GM23338 (cell line): Measurements from ENCODE around the gene CIB4. TPM values are rescaled to one million over a fixed set of nuclear protein-coding genes. Genes with fewer than 3 reads are reported as not detected.

Source experiments
- ATAC-seq: fragments of 200-7000 bp; cut with Tn5 transposase; 3 replicates; pipeline ENCODE4 v1.9.1; 2020
- DNase-seq: peaks from one replicate; pipeline ENCODE4 v3.0.0-alpha.2; 2015; ENCODE audit warnings: low spot score
- H2AFZ ChIP-seq: fragments of 200-600 bp; sonication (generic); 2 replicates; pipeline ENCODE4 v1.8.0; 2016; ENCODE audit warnings: antibody characterized with exemption, mild to moderate bottlenecking, moderate library complexity
- H3F3A ChIP-seq: fragments of 200-600 bp; sonication (generic); replicated peaks from 2 replicates; pipeline ENCODE4 v1.8.0; 2017; ENCODE audit warnings: antibody characterized with exemption, mixed run types, low read depth
- H3K27ac ChIP-seq: fragments of 200-600 bp; sonication (generic); 2 replicates; pipeline ENCODE4 v1.6.1; 2016; ENCODE audit warnings: low read depth
- H3K27me3 ChIP-seq: fragments of 200-600 bp; sonication (generic); 2 replicates; pipeline ENCODE4 v1.8.0; 2016; ENCODE audit warnings: mild to moderate bottlenecking, mixed run types, moderate library complexity; ENCODE audit not compliant: insufficient read depth
- H3K36me3 ChIP-seq: fragments of 200-600 bp; sonication (generic); 2 replicates; pipeline ENCODE4 v1.8.0; 2016; ENCODE audit warnings: mild to moderate bottlenecking; ENCODE audit not compliant: insufficient read depth
- H3K4me1 ChIP-seq: fragments of 200-600 bp; sonication (generic); 2 replicates; pipeline ENCODE4 v1.8.0; 2016; ENCODE audit warnings: mild to moderate bottlenecking, moderate library complexity; ENCODE audit not compliant: insufficient read depth
- H3K4me2 ChIP-seq: fragments of 200-600 bp; sonication (generic); 2 replicates; pipeline ENCODE4 v1.7.1; 2017; ENCODE audit warnings: mixed run types
- H3K4me3 ChIP-seq: fragments of 200-600 bp; sonication (generic); 2 replicates; pipeline ENCODE4 v1.6.1; 2016; ENCODE audit warnings: mixed run types
- H3K79me2 ChIP-seq: fragments of 200-600 bp; sonication (generic); replicated peaks from 2 replicates; pipeline ENCODE4 v1.8.0; 2017; ENCODE audit warnings: mild to moderate bottlenecking; ENCODE audit not compliant: insufficient read depth
- H3K9me2 ChIP-seq: fragments of 200-600 bp; sonication (generic); 2 replicates; pipeline ENCODE4 v1.8.0; 2017; ENCODE audit not compliant: insufficient read depth
- H4K20me1 ChIP-seq: fragments of 200-600 bp; sonication (generic); replicated peaks from 2 replicates; pipeline ENCODE4 v1.8.0; 2017; ENCODE audit warnings: mild to moderate bottlenecking; ENCODE audit not compliant: insufficient read depth
- H3K27ac Mint-ChIP-seq: 2 replicates; pipeline ENCODE4 v1.8.0; 2020; ENCODE audit warnings: inconsistent platforms, mild to moderate bottlenecking, moderate library complexity, mixed read lengths
- H3K27me3 Mint-ChIP-seq: 3 replicates; pipeline ENCODE4 v1.8.0; 2022; ENCODE audit warnings: low read depth, mild to moderate bottlenecking, moderate library complexity, mixed read lengths, inconsistent platforms; ENCODE audit not compliant: insufficient read depth, poor library complexity
- H3K36me3 Mint-ChIP-seq: 3 replicates; pipeline ENCODE4 v1.8.0; 2021; ENCODE audit warnings: low read depth, mild to moderate bottlenecking, inconsistent platforms, moderate library complexity, mixed read lengths
- H3K4me1 Mint-ChIP-seq: 3 replicates; pipeline ENCODE4 v1.8.0; 2020; ENCODE audit warnings: mild to moderate bottlenecking, inconsistent platforms, mixed read lengths
- H3K4me3 Mint-ChIP-seq: 3 replicates; pipeline ENCODE4 v1.8.0; 2021; ENCODE audit warnings: moderate library complexity, mild to moderate bottlenecking, inconsistent platforms, mixed read lengths
- H3K9me3 Mint-ChIP-seq: 3 replicates; pipeline ENCODE4 v1.8.0; 2020; ENCODE audit warnings: moderate library complexity, mild to moderate bottlenecking, inconsistent platforms, mixed read lengths
- CREB1 ChIP-seq: fragments of 250-450 bp; sonication (Bioruptor Pico); IDR thresholded peaks from 2 replicates; pipeline ENCODE4 v1.5.0; 2020; ENCODE audit warnings: low read depth, mild to moderate bottlenecking, moderate library complexity
- ETS1 ChIP-seq: IDR thresholded peaks from 2 replicates; pipeline ENCODE4 v1.6.1; 2016; ENCODE audit warnings: antibody characterized with exemption
- EZH2 ChIP-seq: fragments of 200-600 bp; sonication (generic); IDR thresholded peaks from one replicate; pipeline ENCODE4 v1.8.0; 2017; ENCODE audit warnings: antibody characterized with exemption, mild to moderate bottlenecking, low read depth; ENCODE audit not compliant: unreplicated experiment
- JUNB ChIP-seq: IDR thresholded peaks from one replicate; pipeline ENCODE4 v1.6.1; 2016; ENCODE audit warnings: antibody characterized with exemption; ENCODE audit not compliant: unreplicated experiment
- POLR2AphosphoS5 ChIP-seq: IDR thresholded peaks from 2 replicates; pipeline ENCODE4 v1.6.1; 2016; ENCODE audit warnings: antibody characterized with exemption, low read depth
- STAT1 ChIP-seq: IDR thresholded peaks from one replicate; pipeline ENCODE4 v1.6.1; 2016; ENCODE audit warnings: antibody characterized with exemption; ENCODE audit not compliant: unreplicated experiment
- ZNF331 ChIP-seq: fragments of 250-450 bp; sonication (Bioruptor Pico); IDR thresholded peaks from 2 replicates; pipeline ENCODE4 v1.5.0; 2020; ENCODE audit warnings: low read depth, mild to moderate bottlenecking, moderate library complexity
- ZNF462 ChIP-seq: fragments of 250-450 bp; sonication (Bioruptor Pico); IDR thresholded peaks from 2 replicates; pipeline ENCODE4 v1.5.0; 2020; ENCODE audit warnings: mild to moderate bottlenecking, moderate library complexity
- polyA plus RNA-seq: library from polyadenylated mRNA; unstranded; fragments of >200 nt; fragmentation: Nextera tagmentation; extraction: Ambion mirVana; gene quantifications from 2 replicates; pipeline ENCODE4 v1.2.1, GENCODE V29; 2016
- total RNA-seq: library from RNA; depleted of rRNA; stranded (reverse); fragments of >200 nt; shearing (Covaris generic); gene quantifications from 2 replicates; pipeline ENCODE4 v1.2.3, GENCODE V29; 2014
- TF ChIP-seq, protein P1 (sequence below), 2 experiments: fragments of 200-600 bp in 1 of 2; sonication (generic) in 1 of 2; conservative IDR thresholded peaks; 2 replicates each; pipeline versions ENCODE4 v1.5.1 to v1.6.1; 2016 to 2017; ENCODE audit warnings: antibody characterized with exemption in 2 of 2, low read depth in 2 of 2, mild to moderate bottlenecking in 2 of 2, moderate library complexity in 1 of 2

CIB4 gene
- total and polyA plus RNA-seq, 2 experiments from 2014 or later = not detected

DNA sequence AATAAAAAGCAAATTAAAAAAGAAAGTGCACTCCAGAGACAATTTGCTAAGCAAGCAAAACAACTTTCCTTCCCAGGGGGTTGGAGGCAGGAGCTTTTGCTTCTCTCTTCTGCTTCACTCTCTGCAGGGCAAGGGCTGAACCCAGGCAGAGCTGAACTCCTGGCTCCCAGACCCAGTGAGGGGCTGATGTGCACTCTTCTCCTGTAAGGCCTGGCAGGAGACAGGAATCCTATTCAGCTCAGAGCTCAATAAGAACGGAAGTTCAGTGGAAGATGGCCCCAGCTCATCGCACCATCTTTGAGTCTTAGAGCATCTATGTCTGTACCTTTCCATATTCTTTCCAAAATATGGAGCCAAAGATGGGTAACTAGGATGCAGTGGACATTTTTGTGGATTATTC lies 29.1 kb downstream of the CIB4 start (continued):
- TF ChIP-seq ZNF462 (CRISPR knock-in tag) (no peak), STAT1 (no peak), POLR2AphosphoS5 (no peak), ETS1 (no peak), EZH2 (no peak)

GRCh38 chr2:26610504-26611335 lies 30.4 kb downstream of the CIB4 start:
- H3K4me3 ChIP-seq = no peak overlapping the region
- no peak for DNase-seq
- Mint-ChIP-seq H3K4me1 (peaks cover 45% of the 10 kb centered on the region), H3K27me3 (peaks cover 21% of the 10 kb centered on the region), H3K4me3 (no peak overlapping the region), H3K27ac (no peak overlapping the region), H3K9me3 (no peaks in the 10 kb centered on the region), H3K36me3 (no peaks in the 10 kb centered on the region)
- no peaks in the 10 kb centered on the region for H3F3A ChIP-seq
- H3K27me3 ChIP-seq = no peaks in the 10 kb centered on the region
- H3K27ac ChIP-seq = no peak overlapping the region
- no peaks in the 10 kb centered on the region for H3K9me2 ChIP-seq
- H3K4me1 ChIP-seq = peaks cover 6% of the 10 kb centered on the region; the same call in 1 of the 2 replicates
- ATAC-seq = no peak
- 0 out of 2 replicates have a peak overlapping the region, but pooled peaks have one; percentile 78 for H2AFZ ChIP-seq
- H3K36me3 ChIP-seq = no peaks in the 10 kb centered on the region
- H3K79me2 ChIP-seq = no peaks in the 10 kb centered on the region
- no peaks in the 10 kb centered on the region for H4K20me1 ChIP-seq
- H3K4me2 ChIP-seq = no peak overlapping the region
- no peak for TF ChIP-seq STAT1
- TF ChIP-seq, protein P1, sequence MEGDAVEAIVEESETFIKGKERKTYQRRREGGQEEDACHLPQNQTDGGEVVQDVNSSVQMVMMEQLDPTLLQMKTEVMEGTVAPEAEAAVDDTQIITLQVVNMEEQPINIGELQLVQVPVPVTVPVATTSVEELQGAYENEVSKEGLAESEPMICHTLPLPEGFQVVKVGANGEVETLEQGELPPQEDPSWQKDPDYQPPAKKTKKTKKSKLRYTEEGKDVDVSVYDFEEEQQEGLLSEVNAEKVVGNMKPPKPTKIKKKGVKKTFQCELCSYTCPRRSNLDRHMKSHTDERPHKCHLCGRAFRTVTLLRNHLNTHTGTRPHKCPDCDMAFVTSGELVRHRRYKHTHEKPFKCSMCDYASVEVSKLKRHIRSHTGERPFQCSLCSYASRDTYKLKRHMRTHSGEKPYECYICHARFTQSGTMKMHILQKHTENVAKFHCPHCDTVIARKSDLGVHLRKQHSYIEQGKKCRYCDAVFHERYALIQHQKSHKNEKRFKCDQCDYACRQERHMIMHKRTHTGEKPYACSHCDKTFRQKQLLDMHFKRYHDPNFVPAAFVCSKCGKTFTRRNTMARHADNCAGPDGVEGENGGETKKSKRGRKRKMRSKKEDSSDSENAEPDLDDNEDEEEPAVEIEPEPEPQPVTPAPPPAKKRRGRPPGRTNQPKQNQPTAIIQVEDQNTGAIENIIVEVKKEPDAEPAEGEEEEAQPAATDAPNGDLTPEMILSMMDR (conservative IDR thresholded peaks at IDR 0.05; ENCODE audit: low read depth in 2 of 2) = no peak
- TF ChIP-seq CREB1 (CRISPR knock-in tag) = no peak
- no peak for TF ChIP-seq ZNF331 (CRISPR knock-in tag)
- TF ChIP-seq ETS1 = no peak
- no peak for TF ChIP-seq JUNB
